Activated naive CD8-positive, alpha-beta T cell treated with anti-CD3 and anti-CD28 coated beads for 36 hours (primary cell): ENCODE measurements around the gene RAC2. TPM values are rescaled to one million over a fixed set of nuclear protein-coding genes. Genes with fewer than 3 reads are reported as not detected.
"Not testable (repeated sequence)": the region's sequence is repeated elsewhere in the genome, so short reads cannot be mapped to it uniquely, and the experiment has no call there.

Experiments used
- DNase-seq: peaks from one replicate; pipeline ENCODE4 v3.0.0; 2021
- H3K27ac Mint-ChIP-seq: one replicate; pipeline ENCODE4 v1.8.0; 2022; ENCODE audit warnings: mild to moderate bottlenecking, moderate library complexity, mixed read lengths
- H3K27me3 Mint-ChIP-seq: one replicate; pipeline ENCODE4 v1.8.0; 2022; ENCODE audit warnings: mild to moderate bottlenecking, mixed read lengths
- H3K36me3 Mint-ChIP-seq: one replicate; pipeline ENCODE4 v1.8.0; 2021; ENCODE audit warnings: mild to moderate bottlenecking, mixed read lengths
- H3K4me1 Mint-ChIP-seq: one replicate; pipeline ENCODE4 v1.8.0; 2021; ENCODE audit warnings: mixed read lengths
- H3K4me3 Mint-ChIP-seq: one replicate; pipeline ENCODE4 v1.8.0; 2022; ENCODE audit warnings: mild to moderate bottlenecking, moderate library complexity, mixed read lengths
- H3K9me3 Mint-ChIP-seq: one replicate; pipeline ENCODE4 v1.8.0; 2022; ENCODE audit warnings: mixed read lengths
- total RNA-seq, 2 experiments: library from RNA; stranded (reverse); gene quantifications; one replicate each; pipeline ENCODE4 v1.2.3, GENCODE V29; 2021

RAC2 gene
- total RNA-seq, 2 experiments from 2014 or later: 518 to 528 TPM

GRCh38 chr22:37204045-37204655 lies 39.9 kb downstream of the RAC2 start:
- DNase-seq: no peak
- Mint-ChIP-seq H3K9me3 (no peaks in the 10 kb centered on the region), H3K27me3 (no peaks in the 10 kb centered on the region), H3K4me1 (peaks cover 40% of the 10 kb centered on the region), H3K36me3 (no peaks in the 10 kb centered on the region), H3K4me3 (no peak overlapping the region), H3K27ac (peak overlapping the region; percentile 58)

DNA sequence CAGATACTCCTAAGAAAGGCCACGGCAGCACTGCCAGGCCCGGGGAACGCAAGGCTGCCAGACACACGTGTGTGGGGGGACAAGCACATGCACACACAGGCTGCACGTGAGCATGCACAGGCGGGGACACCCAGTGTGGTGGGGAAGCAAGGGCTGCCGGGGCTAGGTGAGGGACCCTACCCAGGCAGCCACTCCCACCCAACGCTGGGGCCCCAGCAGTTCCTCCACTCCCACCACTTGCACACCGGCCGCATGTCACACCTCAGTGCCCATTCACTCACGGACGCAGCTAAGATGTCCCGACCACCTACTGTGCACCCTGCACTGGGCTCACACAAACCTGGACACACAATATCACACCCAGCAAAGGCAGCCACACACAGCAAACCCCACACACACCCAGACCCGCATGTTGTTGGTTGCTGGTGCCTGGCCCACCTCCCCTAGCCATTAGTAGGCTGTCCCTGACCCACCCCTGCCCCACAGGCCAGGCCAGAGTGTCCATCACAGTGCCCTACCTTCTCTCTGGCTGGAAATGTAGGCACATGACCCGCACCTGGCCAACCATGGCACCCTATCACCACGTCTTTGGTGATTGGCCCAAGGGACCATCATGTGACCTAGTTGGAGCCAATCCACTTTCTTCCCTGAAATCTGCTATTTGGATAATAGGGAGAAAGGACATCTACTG lies 40.6 kb downstream of the RAC2 start:
- DNase-seq: no peak
- Mint-ChIP-seq H3K27ac (peak overlapping the region; percentile 58), H3K4me3 (no peak overlapping the region), H3K4me1 (peaks cover 36% of the 10 kb centered on the region), H3K9me3 (no peaks in the 10 kb centered on the region), H3K27me3 (no peaks in the 10 kb centered on the region), H3K36me3 (no peaks in the 10 kb centered on the region)

DNA sequence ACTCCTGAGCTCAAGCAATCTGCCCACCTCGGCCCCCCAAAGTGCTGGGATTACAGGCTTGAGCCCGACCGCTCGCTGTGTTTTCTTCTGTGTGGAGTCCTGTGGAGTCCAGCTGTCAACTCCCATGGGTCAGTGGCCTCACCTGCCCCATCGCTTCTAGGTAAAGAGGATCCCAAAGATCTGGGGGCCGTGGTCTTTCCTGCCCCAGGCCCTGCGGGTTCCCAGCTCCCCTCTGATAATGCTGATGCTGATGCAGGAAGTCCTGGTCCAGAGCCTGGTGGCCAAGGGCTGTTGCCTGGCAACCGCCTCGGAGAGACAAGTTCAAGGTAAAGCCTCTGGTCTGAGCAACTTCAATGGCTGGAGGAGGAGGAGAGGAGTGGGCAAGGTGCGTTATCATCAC lies 41.4 kb downstream of the RAC2 start:
- no peaks in the 10 kb centered on the region for H3K27me3 Mint-ChIP-seq
- no peak for DNase-seq
- peaks cover 40% of the 10 kb centered on the region for H3K4me1 Mint-ChIP-seq
- H3K9me3 Mint-ChIP-seq: no peaks in the 10 kb centered on the region
- peaks cover 3% of the 10 kb centered on the region for H3K36me3 Mint-ChIP-seq
- H3K4me3 Mint-ChIP-seq: no peak overlapping the region
- H3K27ac Mint-ChIP-seq: no peak overlapping the region

DNA sequence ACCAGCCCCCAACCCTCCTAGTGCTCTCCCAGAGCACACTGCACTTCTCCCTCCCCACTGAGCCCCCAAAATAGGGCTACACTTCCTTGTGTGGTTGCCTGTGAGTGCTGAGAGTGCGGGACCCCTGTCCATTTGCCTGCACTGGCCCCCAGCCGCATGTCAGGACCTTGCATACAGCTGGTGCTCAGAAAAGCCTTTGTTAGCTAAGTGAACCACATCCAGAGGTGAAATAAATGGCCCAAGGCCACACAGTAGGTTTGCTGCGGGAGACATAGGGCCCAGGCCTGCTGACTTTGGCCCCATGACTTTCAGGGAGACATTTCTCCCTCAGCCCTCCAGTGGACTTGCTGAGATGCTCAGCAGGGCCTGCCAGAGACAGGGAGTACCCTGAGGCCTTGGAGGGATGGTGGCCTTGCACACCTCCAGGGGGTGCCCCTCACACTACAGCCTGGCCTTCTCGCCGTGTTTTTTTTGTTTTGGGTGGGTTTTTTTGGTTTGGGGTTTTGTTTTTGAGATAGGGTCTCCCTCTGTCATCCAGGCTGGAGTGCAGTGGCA lies 42.0 kb downstream of the RAC2 start:
- H3K27ac Mint-ChIP-seq: no peak overlapping the region
- no peaks in the 10 kb centered on the region for H3K9me3 Mint-ChIP-seq
- H3K27me3 Mint-ChIP-seq: no peaks in the 10 kb centered on the region
- H3K36me3 Mint-ChIP-seq: peaks cover 3% of the 10 kb centered on the region
- no peak for DNase-seq
- H3K4me1 Mint-ChIP-seq: peaks cover 41% of the 10 kb centered on the region
- no peak overlapping the region for H3K4me3 Mint-ChIP-seq

DNA sequence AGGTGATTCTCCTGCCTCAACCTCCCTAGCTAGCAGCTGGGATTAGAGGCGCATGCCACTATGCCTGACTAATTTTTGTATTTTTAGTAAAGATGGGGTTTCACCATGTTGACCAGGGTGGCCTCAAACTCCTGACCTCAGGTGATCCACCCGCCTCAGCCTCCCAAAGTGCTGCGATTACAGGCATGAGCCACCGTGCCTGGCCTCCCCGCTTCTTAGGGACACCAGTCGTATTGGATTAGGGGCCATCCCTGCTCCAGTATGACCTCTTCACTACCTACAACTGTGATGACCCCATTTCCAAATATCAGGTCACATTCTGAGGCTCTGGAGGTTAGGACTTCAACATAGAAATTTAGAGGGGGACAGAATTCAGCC lies 42.6 kb downstream of the RAC2 start:
- not testable (repeated sequence) for H3K4me3 Mint-ChIP-seq, DNase-seq, H3K36me3 Mint-ChIP-seq, H3K9me3 Mint-ChIP-seq, H3K27ac Mint-ChIP-seq, H3K27me3 Mint-ChIP-seq
- H3K4me1 Mint-ChIP-seq: peaks cover 39% of the 10 kb centered on the region

DNA sequence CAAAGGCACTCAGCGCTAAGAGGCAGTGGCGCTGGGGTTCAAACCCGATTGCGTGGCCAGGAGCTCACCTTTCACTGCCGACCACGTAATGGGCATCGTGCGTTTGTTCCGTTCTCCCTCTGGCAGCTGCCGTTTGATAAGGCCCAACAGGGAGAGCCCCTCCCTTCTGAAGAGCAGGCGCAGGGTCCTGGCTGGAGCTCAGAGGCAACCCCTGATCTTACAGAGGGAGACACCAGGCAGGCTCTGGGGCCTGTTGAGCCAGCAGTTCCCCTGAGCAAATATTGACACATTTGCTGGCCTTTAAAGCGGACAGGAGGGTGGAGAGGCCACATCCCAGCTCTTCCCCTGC lies 44.3 kb downstream of the RAC2 start:
- H3K36me3 Mint-ChIP-seq: peaks cover 3% of the 10 kb centered on the region
- no peaks in the 10 kb centered on the region for H3K27me3 Mint-ChIP-seq
- no peak for DNase-seq
- H3K27ac Mint-ChIP-seq: peak overlapping the region; percentile 96
- H3K4me1 Mint-ChIP-seq: peaks cover 48% of the 10 kb centered on the region
- no peaks in the 10 kb centered on the region for H3K9me3 Mint-ChIP-seq
- H3K4me3 Mint-ChIP-seq: peak overlapping the region; percentile 34

GRCh38 chr22:37199103-37199759 lies 44.8 kb downstream of the RAC2 start:
- Mint-ChIP-seq H3K4me1 (peaks cover 51% of the 10 kb centered on the region), H3K36me3 (peaks cover 5% of the 10 kb centered on the region), H3K27ac (peak overlapping the region; percentile 96), H3K27me3 (no peaks in the 10 kb centered on the region), H3K4me3 (peak overlapping the region; percentile 88), H3K9me3 (no peaks in the 10 kb centered on the region)
- DNase-seq: peak; percentile 100

DNA sequence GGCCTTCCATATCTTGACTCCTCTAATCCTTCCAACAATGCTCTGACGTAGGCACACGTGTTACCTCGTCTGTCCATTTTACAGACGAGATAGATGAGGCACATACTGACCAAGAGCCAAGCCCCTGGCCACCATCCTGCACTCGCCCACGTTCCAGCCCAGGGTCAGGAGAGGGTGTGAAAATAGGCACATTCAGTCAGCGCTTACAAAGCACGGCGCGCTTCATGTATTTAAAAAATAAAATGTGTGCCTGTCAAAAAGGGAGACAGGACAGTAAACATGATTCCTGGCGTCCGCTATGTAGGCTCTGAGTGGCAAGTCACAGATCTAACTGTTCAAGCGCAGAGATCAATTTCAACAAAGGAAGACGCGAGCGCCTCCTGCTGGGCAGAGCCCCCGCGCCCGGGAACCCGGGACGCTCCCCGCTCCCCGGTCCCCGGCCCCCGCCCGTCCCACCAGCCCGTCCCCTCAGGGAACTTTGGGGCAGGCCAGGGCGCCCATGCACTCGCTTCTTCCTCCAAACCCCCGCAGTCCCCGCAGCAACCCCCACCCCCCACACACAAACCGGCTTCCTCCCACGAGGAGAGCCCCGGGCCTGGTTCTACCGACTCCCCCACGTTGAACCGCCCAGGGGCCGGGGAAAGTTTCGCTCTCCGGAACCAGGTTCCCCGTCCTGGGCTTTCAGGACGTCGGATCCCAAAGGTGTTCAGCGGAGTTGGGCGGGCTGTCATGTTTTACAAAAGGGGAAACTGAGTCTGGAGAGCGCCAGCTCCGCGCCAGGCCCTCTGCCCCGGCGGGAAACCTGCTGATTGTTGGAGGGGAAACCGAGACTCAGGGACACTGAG lies 45.6 kb downstream of the RAC2 start:
- no peaks in the 10 kb centered on the region for H3K9me3 Mint-ChIP-seq
- peaks cover 59% of the 10 kb centered on the region for H3K4me1 Mint-ChIP-seq
- H3K4me3 Mint-ChIP-seq: peak overlapping the region; percentile 88
- peaks cover 5% of the 10 kb centered on the region for H3K36me3 Mint-ChIP-seq
- peak; percentile 90 for DNase-seq
- H3K27ac Mint-ChIP-seq: peak overlapping the region; percentile 96
- no peaks in the 10 kb centered on the region for H3K27me3 Mint-ChIP-seq

DNA sequence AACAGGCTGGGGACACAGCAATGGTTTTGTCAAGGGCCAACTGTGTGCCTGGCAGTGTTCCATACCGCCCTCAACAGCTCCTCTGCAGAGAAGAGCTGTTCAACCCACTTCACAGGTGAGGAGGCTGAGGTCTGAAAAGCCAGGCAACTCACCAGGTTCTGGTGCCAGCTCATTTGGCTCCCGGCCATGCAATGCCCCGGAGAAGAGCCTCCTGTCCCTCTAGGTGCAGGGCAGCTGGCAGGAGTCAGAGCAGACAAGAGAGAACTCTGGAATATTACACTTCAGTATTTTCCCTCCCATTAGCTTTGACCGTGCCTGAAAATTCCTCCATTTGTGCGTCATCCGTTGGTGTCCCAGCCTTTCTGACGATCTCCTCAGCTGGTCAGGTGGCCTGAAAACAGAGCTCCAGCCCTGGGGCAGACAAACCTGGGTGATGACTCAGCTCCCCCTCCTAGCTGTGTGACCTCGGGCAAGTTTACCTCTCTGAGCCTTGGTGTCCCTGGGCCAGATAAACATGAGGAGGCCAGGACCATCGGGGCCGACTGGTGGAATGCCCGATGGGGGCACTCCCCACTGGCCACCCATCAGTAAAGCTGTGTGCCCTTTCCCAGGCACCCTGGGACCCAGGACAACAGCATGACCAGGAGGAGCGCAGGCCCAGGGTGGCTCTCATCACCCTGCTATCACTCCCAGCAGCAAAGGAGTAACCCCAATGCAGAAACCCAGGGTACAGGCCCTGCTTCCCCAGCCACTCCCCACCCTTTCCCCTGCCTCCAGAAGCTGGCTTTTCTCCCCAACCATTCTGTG lies 46.4 kb downstream of the RAC2 start:
- no peaks in the 10 kb centered on the region for H3K27me3 Mint-ChIP-seq
- peak overlapping the region; percentile 88 for H3K4me3 Mint-ChIP-seq
- no peaks in the 10 kb centered on the region for H3K9me3 Mint-ChIP-seq
- H3K4me1 Mint-ChIP-seq: peaks cover 65% of the 10 kb centered on the region
- no peak for DNase-seq
- peak overlapping the region; percentile 96 for H3K27ac Mint-ChIP-seq
- H3K36me3 Mint-ChIP-seq: peaks cover 10% of the 10 kb centered on the region

- no peak overlapping the region for H3K4me3 Mint-ChIP-seq
- DNase-seq: no peak
- H3K36me3 Mint-ChIP-seq: peaks cover 13% of the 10 kb centered on the region
- no peaks in the 10 kb centered on the region for H3K9me3 Mint-ChIP-seq
- peak overlapping the region; percentile 96 for H3K27ac Mint-ChIP-seq
- H3K27me3 Mint-ChIP-seq: no peaks in the 10 kb centered on the region
- peaks cover 66% of the 10 kb centered on the region for H3K4me1 Mint-ChIP-seq
These were observed 47.3 kb downstream of the RAC2 start for GRCh38 chr22:37196539-37197450.

GRCh38 chr22:37195921-37196320 lies 48.1 kb downstream of the RAC2 start:
- Mint-ChIP-seq H3K27me3 (no peaks in the 10 kb centered on the region), H3K36me3 (peaks cover 13% of the 10 kb centered on the region), H3K9me3 (no peaks in the 10 kb centered on the region), H3K4me3 (no peak overlapping the region), H3K27ac (peak overlapping the region; percentile 23), H3K4me1 (peaks cover 62% of the 10 kb centered on the region)
- no peak for DNase-seq

GRCh38 chr22:37194750-37195149 lies 49.3 kb downstream of the RAC2 start:
- Mint-ChIP-seq H3K9me3 (no peaks in the 10 kb centered on the region), H3K4me3 (no peak overlapping the region), H3K36me3 (peaks cover 13% of the 10 kb centered on the region), H3K27ac (peak overlapping the region; percentile 67), H3K27me3 (no peaks in the 10 kb centered on the region), H3K4me1 (peaks cover 52% of the 10 kb centered on the region)
- DNase-seq: no peak

- Mint-ChIP-seq H3K4me3 (peak overlapping the region; percentile 33), H3K27me3 (no peaks in the 10 kb centered on the region), H3K4me1 (peaks cover 60% of the 10 kb centered on the region), H3K36me3 (peaks cover 13% of the 10 kb centered on the region), H3K27ac (peak overlapping the region; percentile 67), H3K9me3 (no peaks in the 10 kb centered on the region)
- peak; percentile 64 for DNase-seq
These were observed 50.4 kb downstream of the RAC2 start for GRCh38 chr22:37193629-37194191.
